HEK293T (cell line): ENCODE data around the gene LARP6.

Source experiments
- BHLHE40 ChIP-seq: fragments of 450-650 bp; IDR thresholded peaks from 2 replicates; pipeline ENCODE4 v1.6.1; 2016; ENCODE audit warnings: mild to moderate bottlenecking, moderate library complexity, borderline replicate concordance
- LEF1 ChIP-seq: fragments of 450-650 bp; IDR thresholded peaks from 2 replicates; pipeline ENCODE4 v1.6.1; 2017; ENCODE audit warnings: mild to moderate bottlenecking, borderline replicate concordance
- NFRKB ChIP-seq: fragments of 450-650 bp; IDR thresholded peaks from 2 replicates; pipeline ENCODE4 v1.6.1; 2016; ENCODE audit warnings: mild to moderate bottlenecking, moderate library complexity

DNA sequence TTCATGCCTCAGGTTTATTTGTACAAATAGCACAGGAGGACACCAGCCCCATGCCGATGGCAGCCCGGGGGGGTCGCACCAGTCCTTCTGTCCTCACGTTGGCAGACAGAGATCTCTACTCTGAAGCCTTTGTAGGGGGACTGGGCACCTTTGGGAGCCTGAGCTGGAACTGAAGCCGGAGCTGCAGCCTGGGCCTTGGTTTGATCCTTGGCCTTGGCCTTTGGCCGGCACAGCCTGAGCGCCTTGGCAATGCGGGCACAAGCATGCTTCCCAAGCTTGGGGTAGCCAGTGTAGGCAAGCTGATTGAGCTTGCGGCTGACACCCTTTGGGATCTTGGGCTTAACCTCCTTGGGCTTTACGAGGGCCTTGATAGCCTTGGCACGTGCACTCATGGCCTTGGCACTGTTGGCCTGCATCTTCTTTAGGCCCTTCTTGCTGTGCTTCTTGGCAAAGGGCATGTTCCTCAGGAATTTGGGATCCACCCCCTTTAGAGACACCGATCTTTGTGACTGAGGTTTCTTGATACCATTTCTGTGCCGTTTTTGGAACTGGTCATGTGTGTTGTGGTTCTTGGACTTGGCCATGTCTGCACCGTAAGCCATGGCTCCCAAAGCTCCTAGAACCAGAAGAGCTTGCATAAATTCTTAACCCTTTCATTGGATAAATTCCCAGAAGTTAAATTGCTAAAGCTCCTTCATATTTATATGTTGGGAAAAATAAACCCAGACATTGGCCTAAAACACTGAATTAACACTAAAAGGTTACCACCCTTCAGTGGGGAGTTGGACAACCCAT lies 57.2 kb downstream of the LARP6 start:
- no peak for TF ChIP-seq LEF1
- no peak for TF ChIP-seq NFRKB
- TF ChIP-seq BHLHE40: no peak
